Measurements from ENCODE around the gene TOM1L1. TPM values are rescaled to one million over a fixed set of nuclear protein-coding genes. Genes with fewer than 3 reads are reported as not detected.

TOM1L1 gene
- total RNA-seq, 1 donor from 2014 or later: 17.7 TPM

GRCh38 chr17:54977744-54978143, 77.1 kb downstream of the TOM1L1 start:
- H3K27ac ChIP-seq: no peak overlapping the region
- intact Hi-C loops (cut with DNase I): no loop called here

GRCh38 chr17:54979657-54980056, 79.0 kb downstream of the TOM1L1 start:
- no peak for TF ChIP-seq POLR2A (IDR thresholded peaks at IDR 0.05)
- TF ChIP-seq CTCF (IDR thresholded peaks at IDR 0.05): no peak
- TF ChIP-seq POLR2AphosphoS5 (IDR thresholded peaks at IDR 0.05; ENCODE audit: insufficient read depth in 1 of 2, low read depth in 1 of 2): no peak
- H3K4me1 ChIP-seq: no peaks in the 10 kb centered on the region
- intact Hi-C loops (cut with DNase I): no loop called here
- no peaks in the 10 kb centered on the region for H3K9me3 ChIP-seq
- H3K27me3 ChIP-seq: no peaks in the 10 kb centered on the region
- H3K4me3 ChIP-seq: no peak overlapping the region
- no peak overlapping the region for H3K27ac ChIP-seq
- no peak for DNase-seq (ENCODE audit: extremely low spot score in 2 of 2)
- no peaks in the 10 kb centered on the region for H3K36me3 ChIP-seq

More at GRCh38 chr17:54977744-54978143, 77.1 kb downstream of the TOM1L1 start:
- H3K36me3 ChIP-seq: no peaks in the 10 kb centered on the region
- H3K4me3 ChIP-seq: no peak overlapping the region
- TF ChIP-seq POLR2AphosphoS5 (IDR thresholded peaks at IDR 0.05; ENCODE audit: insufficient read depth in 1 of 2, low read depth in 1 of 2) (no peak), CTCF (IDR thresholded peaks at IDR 0.05) (no peak), POLR2A (IDR thresholded peaks at IDR 0.05) (no peak)
- no peaks in the 10 kb centered on the region for H3K27me3 ChIP-seq
- H3K9me3 ChIP-seq: no peaks in the 10 kb centered on the region
- DNase-seq (ENCODE audit: extremely low spot score in 2 of 2): no peak
- H3K4me1 ChIP-seq: no peaks in the 10 kb centered on the region

GRCh38 chr17:54980375-54980774, 79.7 kb downstream of the TOM1L1 start:
- Histone ChIP-seq H3K27ac (no peak overlapping the region), H3K27me3 (no peaks in the 10 kb centered on the region), H3K9me3 (no peaks in the 10 kb centered on the region), H3K36me3 (no peaks in the 10 kb centered on the region), H3K4me3 (no peak overlapping the region), H3K4me1 (no peaks in the 10 kb centered on the region)
- TF ChIP-seq POLR2AphosphoS5 (IDR thresholded peaks at IDR 0.05; ENCODE audit: insufficient read depth in 1 of 2, low read depth in 1 of 2) (no peak), CTCF (IDR thresholded peaks at IDR 0.05) (no peak), POLR2A (IDR thresholded peaks at IDR 0.05) (no peak)
- intact Hi-C loops (cut with DNase I): no loop called here
- no peak for DNase-seq (ENCODE audit: extremely low spot score in 2 of 2)

GRCh38 chr17:54982399-54982798, 81.7 kb downstream of the TOM1L1 start:
- no peak for DNase-seq (ENCODE audit: extremely low spot score in 2 of 2)

More at GRCh38 chr17:54982399-54982798, 81.7 kb downstream of the TOM1L1 start:
- TF ChIP-seq POLR2AphosphoS5 (IDR thresholded peaks at IDR 0.05; ENCODE audit: insufficient read depth in 1 of 2, low read depth in 1 of 2) (no peak), CTCF (IDR thresholded peaks at IDR 0.05) (no peak), POLR2A (IDR thresholded peaks at IDR 0.05) (no peak)
- intact Hi-C loops (cut with DNase I): no loop called here
- Histone ChIP-seq H3K27me3 (no peaks in the 10 kb centered on the region), H3K27ac (no peak overlapping the region), H3K4me1 (no peaks in the 10 kb centered on the region), H3K4me3 (no peak overlapping the region), H3K9me3 (no peaks in the 10 kb centered on the region), H3K36me3 (peaks cover 0 to 6% of the 10 kb centered on the region in 2 donors)

Data from vagina (tissue), 2 donors.